ENCODE measurements around the gene UTS2B.

Gene UTS2B

DNA sequence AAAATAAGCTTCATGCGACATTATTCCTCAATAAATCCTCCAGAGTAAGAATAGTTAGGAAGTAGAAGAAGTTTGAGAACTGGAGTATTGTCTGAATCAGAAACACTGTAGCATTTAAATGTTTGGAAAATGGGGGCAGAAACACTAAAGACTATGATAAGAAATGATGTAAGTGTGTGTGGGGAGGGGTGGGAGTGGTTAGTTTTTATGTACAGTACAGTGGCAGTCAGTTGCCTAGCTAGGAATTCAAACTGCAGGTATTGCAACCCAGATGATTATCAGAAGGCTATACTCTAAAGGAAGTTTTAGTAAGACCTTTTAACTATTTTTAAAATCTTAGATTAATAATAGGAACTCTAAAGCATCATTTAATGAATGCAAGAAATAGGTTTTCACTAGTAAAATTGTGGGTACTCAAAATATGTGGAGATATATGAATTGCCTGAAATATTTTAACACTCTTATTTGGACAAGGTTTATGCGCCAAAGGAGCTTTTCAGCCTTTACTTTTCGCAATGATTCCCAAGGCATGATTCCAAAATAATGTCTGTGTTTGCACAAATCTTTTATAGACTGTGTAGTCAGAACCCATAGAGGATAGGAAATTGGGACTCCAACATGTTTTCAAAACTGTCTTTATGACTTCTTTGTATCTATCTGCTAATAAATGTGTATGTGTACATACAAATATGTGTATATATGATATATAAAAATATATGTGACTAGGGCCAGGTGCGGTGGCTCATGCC, 9.1 kb downstream of the UTS2B start:
- DNase-seq (ENCODE audit: low read depth): no peak

DNA sequence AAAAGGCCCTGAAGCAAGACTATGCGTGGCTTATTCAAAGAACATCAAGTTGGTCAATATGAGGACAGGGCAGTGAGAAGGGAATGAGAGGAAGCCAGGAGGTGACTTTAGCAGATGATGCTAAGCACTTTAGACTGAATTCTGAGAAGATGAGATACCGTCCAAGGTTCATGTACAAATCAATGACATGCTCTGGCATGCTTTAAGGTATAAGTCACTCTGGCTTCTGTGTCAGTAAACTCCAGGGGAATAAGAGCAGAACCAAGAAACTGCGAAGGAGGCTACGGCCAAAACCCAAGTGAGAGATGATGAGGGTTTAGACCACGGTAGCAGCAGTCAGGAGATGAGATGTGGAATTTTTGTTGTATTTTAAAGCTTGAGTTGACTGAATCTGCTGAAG, 10.0 kb downstream of the UTS2B start:
- DNase-seq (ENCODE audit: low read depth): no peak

DNA sequence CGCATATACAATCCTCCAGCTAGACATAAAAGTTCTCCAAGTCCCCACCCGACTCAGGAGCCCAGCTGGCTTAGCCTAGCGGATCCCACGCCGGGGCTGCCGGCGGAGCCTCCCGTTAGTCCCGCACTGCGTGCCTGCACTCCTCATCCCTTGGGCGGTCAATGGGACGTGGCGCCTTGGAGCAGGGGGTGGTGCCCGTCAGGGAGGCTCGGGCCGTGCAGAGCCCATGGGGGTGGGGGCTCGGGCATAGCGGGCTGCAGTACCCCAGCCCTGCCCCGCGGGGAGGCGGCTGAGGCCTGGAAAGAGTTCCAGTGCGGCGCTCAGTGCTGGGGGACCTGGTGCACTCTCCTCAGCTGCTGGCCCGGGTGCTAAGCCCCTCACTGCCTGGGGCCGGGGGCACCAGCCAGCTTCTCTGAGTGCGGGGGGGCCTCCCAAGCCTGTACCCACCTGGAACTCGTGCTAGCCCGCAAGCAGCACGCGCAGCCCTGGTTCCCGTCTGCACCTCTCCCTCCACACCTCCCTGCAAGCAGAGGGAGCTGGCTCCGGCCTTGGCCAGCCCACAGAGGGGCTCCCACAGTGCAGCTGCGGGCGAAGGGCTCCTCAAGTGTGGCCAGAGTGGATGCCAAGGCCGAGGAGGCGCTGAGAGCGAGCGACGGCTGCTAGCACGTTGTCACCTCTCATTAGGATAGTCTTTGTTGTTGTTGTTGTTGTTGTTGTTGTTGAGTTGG, 13.3 kb downstream of the UTS2B start:
- DNase-seq (ENCODE audit: low read depth): no peak

DNA sequence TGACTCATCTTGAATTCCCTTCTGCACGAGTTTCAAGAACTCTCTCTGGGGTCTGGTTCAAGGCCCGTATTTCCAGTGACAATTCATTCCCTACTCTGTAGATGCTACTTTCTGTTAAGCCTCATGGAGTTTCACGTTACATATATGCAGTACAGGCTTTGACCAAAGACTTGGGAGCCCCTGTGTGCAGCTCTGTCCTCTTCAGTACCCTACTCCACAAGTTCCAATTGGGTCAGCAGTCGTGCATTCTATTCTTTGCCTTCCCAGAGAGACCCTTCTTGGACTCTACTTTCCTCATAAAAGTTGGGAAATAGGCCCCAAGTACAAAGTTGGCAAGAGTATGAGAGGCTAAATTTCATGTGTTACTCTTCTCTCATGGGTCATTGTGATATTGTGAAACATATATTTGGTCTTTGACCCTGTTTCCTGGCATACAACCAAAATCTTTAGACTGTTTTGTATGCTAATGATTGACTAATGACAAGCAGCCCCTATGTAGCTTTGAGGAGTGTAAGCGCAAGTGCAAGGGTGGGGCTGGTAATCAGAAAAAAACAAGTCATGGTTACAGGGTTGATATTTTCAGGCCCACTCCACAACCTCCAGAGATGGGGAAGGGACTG, 16.1 kb downstream of the UTS2B start:
- DNase-seq (ENCODE audit: low read depth): no peak

DNA sequence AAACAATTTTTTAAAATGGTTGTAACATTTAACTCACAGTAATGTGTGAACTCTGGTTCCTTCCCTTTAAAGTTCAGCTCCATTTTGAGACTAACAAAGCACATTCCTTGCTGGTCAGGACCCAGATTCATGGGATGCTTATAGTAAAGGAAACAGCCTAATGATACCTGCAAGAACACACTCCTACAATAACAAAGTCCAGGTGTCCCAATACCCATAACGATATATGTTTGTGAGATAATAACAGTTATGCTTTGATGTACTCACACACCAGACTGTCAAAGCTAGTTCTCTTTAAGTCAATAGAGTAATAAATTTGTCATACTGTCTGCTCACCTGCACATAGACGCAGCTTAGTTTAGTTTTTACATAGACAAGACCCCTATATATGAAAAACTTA, 17.0 kb downstream of the UTS2B start:
- no peak for DNase-seq (ENCODE audit: low read depth)

DNA sequence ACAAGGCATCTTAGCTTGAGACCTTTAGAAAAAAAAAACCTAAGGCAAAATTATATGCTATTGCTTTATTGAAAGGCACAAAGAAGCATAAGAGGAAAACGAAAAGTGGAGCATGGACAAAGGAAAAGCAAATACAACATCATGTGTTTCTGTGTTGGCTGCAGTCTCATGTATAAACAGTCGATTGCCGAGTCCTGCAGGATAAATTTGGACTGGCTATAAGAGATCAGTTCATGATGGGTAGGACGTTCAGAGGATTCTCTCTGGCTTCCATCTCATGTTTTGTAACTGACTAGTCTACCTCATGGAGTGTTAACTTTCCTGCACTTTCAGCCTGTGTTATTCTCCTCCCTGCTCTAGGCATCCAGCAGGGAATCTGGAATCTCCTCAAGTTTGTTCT, 23.0 kb downstream of the UTS2B start:
- no peak for DNase-seq (ENCODE audit: low read depth)

DNA sequence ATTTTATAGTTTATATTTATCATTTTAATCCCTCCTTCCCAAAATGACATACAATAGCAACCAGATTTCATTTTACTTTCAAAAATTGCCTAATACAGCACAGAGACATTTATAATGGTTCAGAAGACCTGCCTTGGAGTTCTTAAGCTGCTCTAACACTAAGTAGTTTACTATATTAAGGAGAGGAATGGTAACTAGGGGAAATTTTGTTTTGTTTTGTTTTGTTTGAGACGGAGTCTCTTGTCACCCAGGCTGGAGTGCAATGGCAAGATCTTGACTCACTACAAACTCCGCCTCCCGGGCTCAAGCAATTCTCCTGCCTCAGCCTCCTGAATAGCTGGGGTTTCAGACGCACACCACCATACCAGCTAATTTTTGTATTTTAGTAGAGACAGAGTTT, 23.9 kb downstream of the UTS2B start:
- no peak for DNase-seq (ENCODE audit: low read depth)

DNA sequence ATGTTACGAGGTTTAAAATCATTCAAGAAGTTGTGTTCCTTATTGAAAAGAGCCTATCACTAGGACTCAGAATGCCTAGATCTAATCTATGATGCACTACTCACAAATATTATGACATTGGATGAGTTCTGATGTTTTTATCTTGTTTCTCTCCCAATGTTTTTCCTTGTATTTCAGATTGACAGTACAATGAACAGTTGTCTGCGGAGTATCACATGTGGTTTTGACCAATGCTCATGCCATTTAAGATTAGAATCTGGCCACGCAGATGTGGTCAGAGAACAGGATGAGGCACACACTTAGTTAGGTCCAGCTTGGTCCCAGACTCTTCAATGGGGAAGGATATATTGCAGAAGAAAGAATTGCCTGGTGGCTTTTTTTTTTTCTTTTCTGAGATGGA, 26.7 kb downstream of the UTS2B start:
- no peak for DNase-seq (ENCODE audit: low read depth)

DNA sequence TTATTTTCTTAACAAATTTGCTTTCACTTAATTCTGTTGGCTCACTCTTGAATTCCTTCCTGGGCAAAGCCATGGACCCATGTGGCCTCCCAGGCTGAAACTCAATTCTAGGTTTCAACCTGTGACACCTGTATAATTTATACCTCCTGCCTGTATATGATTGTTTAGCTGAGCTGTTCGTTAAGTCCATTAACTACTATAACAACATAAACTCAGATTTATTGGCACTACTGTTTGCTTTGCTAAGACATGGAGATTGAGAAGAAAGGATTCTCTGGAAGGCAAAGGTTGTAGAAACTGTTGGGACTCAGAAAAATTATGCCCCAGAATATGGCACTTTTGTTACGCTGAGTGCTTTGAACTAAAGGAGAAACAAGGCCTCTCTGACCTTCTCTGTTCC, 27.9 kb downstream of the UTS2B start:
- DNase-seq (ENCODE audit: low read depth): no peak

DNA sequence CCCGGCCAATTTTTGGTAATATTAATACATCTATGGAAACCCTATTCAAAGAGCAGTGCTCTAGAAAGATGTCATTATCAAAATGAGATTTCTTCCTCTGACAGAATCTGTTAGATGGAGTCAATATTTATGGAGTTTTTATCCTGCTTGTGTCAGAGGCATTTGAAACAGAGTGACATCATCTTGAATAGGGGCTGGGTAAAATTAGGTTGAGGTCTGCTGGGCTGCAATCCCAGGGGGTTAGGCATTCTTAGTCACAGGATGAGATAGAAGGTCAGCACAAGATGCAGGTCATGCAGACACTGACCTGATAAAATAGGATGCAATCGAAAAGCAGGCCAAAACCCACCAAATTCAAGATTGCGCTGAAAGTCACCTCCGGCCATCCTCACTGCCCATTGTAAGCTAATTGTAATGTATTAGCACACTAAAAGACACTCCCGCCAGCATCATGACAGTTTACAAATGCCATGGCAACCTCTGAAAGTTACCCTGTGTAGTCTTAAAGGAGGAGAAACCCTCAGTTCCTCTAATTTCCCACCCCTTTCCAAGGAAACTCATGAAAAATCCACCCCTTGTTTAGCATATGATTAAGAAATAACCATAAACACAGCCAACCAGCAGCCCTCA, 28.4 kb downstream of the UTS2B start:
- no peak for DNase-seq (ENCODE audit: low read depth)

DNA sequence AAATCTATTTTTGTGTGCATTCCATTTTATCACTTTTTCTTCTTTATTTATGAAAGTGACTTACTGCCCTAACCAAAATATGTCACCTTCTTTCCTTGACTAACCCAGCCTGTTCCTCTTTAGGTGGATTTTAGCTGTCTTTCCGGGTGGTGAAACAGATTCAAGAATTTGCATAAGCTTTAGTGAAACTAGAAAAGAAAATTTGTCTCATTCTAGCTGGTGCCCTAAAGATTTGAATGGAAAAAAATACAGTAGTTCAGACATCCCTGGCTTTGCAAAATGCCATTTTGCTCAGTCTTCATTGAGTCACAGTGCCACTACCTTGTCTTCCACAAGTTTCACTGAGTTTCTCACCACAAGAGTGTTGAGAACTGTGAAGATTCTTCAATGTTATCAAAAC, 29.3 kb downstream of the UTS2B start:
- DNase-seq (ENCODE audit: low read depth): no peak

DNA sequence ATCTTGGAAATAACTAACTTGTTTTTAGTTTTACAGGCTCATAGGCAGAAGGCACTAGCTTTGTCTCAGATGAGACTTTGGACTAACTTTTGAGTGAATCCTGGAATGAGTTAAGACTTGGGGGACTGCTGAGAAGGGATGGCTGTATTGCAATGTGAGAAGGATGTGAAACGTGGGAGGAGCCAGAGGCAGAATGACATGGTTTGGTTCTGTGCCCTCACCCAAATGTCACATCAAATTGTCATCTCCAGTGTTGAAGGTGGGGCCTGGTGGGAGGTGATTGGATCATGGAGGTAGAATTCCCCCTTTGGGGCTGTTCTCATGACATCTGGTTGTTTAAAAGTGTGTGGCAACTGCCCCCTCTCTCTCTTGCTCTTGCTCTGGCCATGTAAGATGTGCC, 29.9 kb downstream of the UTS2B start:
- no peak for DNase-seq (ENCODE audit: low read depth)

DNA sequence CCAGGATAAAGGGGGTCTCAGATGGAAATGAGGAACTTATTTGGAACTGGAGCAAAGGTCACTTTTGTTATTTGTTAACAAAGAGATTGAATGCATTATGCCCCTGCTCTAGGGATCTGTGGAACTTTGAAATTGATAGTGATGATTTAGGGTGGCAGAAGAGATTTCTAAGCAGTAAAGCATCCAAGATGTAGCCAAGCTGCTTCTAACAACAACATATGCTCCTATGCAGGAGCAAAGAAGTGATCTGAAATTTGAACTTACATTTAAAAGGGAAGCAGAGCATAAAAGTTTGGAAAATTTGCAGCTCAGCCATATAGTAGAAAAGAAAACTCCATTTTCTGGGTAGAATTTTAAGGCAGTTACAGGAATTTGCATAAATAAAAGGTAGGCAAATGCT, 31.5 kb downstream of the UTS2B start:
- DNase-seq (ENCODE audit: low read depth): no peak

DNA sequence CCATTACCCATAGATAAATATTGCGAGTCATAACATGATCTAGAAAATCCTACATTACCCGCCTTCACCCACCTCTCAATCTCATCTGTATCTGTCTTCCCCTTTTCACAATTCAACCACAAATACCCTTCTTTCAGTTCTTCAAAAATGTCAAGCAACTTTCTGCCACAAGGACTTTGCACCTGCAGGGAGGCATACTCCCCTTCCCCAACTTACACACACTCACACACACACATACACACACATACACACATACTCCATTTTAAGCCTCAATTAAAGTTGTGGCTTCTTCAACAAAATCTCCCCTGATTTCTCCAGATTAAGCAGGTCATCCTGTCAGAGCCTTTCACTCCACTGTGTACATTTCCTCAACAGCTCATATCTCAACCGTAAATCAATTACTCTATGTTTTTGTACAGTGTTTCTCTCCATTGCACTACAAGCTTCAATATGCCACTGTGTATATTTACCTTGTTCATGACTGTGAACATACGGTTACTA, 34.2 kb downstream of the UTS2B start:
- no peak for DNase-seq (ENCODE audit: low read depth)

DNA sequence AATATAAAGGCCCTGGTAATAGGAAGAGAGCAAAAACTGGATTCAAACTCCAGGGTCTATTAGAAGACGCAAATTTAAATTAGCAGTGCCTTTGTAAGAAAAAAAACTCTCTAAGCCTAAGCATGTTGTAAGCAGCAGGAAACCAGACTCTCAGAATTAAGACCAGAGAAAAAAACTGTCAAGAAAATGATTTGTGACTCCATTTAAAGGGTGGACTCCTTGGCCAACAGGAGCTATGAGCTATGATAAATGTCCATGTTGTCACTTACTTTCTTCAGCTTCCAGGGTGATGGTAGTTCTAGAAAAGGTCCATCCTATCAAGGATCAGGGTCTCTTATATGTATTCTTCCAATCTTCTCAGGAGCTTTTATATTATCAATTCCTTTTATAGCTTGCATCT, 36.0 kb downstream of the UTS2B start:
- DNase-seq (ENCODE audit: low read depth): no peak

DNA sequence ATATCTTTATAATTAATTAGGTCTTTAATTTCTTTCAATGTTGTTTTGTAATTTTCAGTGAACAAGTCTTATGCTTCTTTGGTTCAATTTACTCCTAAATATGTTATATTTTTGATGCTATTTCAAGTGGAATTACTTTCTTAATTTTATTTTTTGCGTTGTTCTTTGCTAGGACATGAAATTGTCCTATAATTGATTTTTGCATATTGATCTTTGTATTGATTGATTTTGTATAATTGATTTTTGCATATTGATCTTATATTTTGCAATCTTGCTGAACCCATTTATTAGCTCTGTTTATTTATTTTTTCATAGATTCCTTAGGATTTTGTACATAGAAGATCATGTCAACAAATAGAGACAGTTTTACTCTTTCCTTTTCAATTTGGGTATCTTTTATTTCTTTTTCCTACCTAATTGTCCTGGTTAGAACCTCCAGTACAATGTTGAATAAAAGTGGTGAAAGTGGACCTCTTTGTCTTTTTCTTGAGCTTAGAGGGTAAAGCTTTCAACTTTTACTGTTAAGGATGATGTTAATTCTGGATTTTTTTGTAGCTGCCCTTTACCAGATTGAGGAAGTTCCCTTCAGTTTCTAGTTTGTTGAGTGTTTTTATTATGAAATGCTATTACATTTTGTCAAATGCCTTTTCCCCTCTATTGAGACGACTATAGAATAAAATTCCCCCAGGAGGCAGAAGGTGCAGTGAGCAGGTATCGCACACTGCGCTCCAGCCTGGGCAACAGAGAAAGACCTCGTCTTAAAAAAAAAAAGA, 37.9 kb downstream of the UTS2B start:
- DNase-seq (ENCODE audit: low read depth): no peak

DNA sequence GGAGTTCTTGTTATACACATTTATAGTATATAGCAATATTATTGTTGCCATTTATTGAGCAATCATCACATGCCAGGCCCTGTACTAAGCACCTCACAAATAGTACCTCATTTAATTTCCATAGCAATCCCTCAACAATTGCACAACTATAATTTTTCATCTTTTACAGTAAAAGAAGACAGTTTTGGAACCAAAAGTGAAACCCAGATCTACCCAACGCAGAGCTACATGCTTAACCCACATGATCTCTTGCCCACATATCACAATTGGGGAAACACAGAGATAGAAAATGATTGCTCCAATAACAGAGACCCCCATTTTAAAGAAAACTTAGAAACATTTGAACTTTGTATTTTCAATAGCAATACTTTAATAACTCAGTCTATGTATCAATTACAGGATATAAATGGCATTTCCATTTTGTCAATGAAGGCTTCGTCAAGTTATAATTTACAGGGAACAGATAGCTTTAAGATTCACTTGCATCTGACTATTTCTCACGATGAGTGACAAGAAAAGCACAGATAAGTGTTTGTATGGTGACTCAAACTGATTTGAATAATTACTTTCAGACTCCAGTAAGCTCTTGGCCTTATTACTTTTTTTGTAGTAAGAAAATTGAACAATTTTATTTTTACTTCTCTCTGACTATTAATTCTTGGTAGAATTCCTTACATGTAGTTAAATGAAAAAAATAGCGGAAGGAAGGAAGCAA, 39.9 kb downstream of the UTS2B start:
- no peak for DNase-seq (ENCODE audit: low read depth)

DNA sequence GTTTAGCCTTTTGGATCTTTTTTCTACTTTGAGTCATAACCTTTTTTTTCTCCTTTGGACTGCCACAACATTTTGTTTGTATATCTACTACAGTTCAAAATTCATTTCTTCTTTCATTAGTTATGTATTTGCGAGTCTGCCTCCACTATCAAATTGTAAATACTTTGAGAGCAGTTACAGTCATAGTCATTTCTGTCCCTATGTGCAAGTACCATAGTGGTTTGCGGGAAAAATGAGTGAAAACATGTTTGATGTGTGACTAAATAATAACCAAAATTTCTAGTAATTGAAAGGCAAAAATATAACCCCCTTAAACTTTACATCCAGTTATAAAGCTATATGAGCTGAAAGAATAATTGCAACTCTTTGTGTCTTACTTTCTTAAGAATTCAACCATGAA, 46.9 kb downstream of the UTS2B start:
- no peak for DNase-seq (ENCODE audit: low read depth)

DNA sequence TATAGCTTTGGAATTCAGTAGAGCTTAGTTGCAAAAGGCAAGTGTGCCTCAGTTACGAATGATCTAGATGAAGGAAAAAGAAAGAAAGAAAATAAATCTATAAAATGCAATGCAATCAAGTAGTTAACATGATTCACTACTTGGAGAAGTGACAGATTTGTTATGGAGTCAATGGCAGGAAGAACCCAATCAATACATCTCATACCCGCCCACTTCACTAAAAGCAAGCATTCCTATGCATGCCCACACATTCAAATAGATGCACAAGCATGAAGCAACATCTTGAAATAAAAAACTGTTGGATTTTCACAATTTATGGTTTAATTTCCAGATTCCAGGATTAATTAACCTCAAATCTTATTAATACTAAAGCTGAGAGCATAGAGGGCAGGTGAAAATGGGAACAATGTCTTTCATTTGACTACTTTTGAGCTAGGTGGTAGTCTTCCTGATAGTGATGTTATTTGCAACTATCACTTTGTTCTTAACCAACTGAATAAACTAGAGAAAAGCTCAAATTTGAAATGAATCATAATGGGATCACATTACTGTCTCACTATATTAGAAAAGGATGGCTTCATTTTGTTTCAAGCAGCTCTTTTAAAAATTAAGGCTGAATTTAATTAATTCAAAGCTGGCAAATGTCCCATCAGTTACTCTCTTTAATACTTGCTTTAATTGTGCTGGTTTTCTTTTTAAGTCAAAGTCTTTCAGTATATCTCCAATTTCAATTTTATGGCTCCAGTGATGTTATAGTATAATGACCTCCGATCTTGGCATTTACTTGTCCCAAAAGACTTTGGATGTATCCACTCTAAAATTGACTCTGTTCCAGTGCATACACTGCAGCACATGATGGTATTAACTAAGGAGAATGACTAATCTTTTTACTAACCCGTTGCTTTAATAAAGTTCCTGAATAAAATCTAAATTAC, 47.8 kb downstream of the UTS2B start:
- DNase-seq (ENCODE audit: low read depth): no peak

DNA sequence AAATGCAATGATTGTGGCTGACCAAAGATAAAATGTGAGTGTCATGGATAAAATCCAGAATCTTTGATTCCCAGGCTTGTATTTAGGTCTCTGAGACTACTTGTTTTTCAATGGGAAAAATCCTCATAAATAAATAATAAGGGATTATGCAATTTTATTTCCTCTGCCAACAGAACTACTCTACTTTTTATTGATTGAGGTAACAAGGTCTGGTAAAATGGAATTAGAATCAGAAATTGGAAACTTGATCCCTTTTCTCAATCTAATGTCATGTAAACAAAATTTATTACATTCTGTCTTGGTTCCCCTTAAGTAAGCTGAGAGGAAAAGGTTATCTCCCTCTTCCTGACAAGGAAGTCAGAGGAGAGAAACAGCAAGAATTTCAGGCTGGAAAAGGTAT, 49.4 kb downstream of the UTS2B start:
- DNase-seq (ENCODE audit: low read depth): no peak

All from stimulated activated CD8-positive, alpha-beta memory T cell treated with anti-CD3 and anti-CD28 coated beads, Interleukin-4, amount 100 ng/mL, for 24 hours (primary cell).